GM12878 (cell line): ENCODE data around the gene RGS1. TPM values are rescaled to one million over a fixed set of nuclear protein-coding genes. Genes with fewer than 3 reads are reported as not detected.

Experiments
- BRCA1 ChIP-seq: IDR thresholded peaks from 2 replicates; pipeline ENCODE4 v1.6.1; 2011; ENCODE audit warnings: low read depth, low read length, improper control_type of control experiment
- CEBPZ ChIP-seq: fragments of 150-350 bp; IDR thresholded peaks from 2 replicates; pipeline ENCODE4 v1.6.1; 2016; ENCODE audit warnings: low read depth, low read length
- CREM ChIP-seq: IDR thresholded peaks from 2 replicates; pipeline ENCODE4 v1.6.1; 2014; ENCODE audit warnings: antibody characterized with exemption, low read depth
- EP300 ChIP-seq, 2 experiments: fragments of 150-350 bp in 1 of 2; IDR thresholded peaks; 2 replicates each; pipeline ENCODE4 v1.6.1; 2011 to 2012; ENCODE audit warnings: low read depth in 2 of 2, low read length in 2 of 2, borderline replicate concordance in 1 of 2, improper control_type of control experiment in 1 of 2, inconsistent platforms in 1 of 2; ENCODE audit not compliant: control insufficient read depth in 1 of 2
- EZH2 ChIP-seq: IDR thresholded peaks from 2 replicates; pipeline ENCODE4 v1.6.1; 2012; ENCODE audit warnings: low read depth, mild to moderate bottlenecking, control low read depth, inconsistent platforms, low read length, borderline replicate concordance; ENCODE audit not compliant: control insufficient read depth
- FOXK2 ChIP-seq: fragments of 450-650 bp; IDR thresholded peaks from 2 replicates; pipeline ENCODE4 v1.6.1; 2017; ENCODE audit warnings: mild to moderate bottlenecking, moderate library complexity
- HCFC1 ChIP-seq: fragments of 150-350 bp; IDR thresholded peaks from 2 replicates; pipeline ENCODE4 v1.6.1; 2014; ENCODE audit warnings: low read length
- IKZF2 ChIP-seq, 2 experiments: fragments of 450-650 bp; IDR thresholded peaks; 2 replicates each; pipeline ENCODE4 v1.6.1; 2017; ENCODE audit warnings: mild to moderate bottlenecking in 2 of 2, moderate library complexity in 2 of 2
- MEF2A ChIP-seq: IDR thresholded peaks from 2 replicates; pipeline ENCODE4 v1.6.1; 2011; ENCODE audit warnings: low read depth, mild to moderate bottlenecking, low read length, moderate library complexity; ENCODE audit not compliant: insufficient read depth
- MYB ChIP-seq: fragments of 150-350 bp; IDR thresholded peaks from 2 replicates; pipeline ENCODE4 v1.6.1; 2014; ENCODE audit warnings: mild to moderate bottlenecking, low read depth, low read length, borderline replicate concordance
- NR2C1 ChIP-seq: fragments of 450-650 bp; IDR thresholded peaks from 2 replicates; pipeline ENCODE4 v1.6.1; 2017; ENCODE audit warnings: antibody characterized with exemption, mild to moderate bottlenecking, moderate library complexity
- PAX8 ChIP-seq: fragments of 450-650 bp; IDR thresholded peaks from 2 replicates; pipeline ENCODE4 v1.6.1; 2017; ENCODE audit warnings: mild to moderate bottlenecking, moderate library complexity
- POLR2AphosphoS2 ChIP-seq: IDR thresholded peaks from 2 replicates; pipeline ENCODE4 v1.6.1; 2011; ENCODE audit warnings: low read depth, mild to moderate bottlenecking, low read length, improper control_type of control experiment, moderate library complexity
- RUNX3 ChIP-seq: IDR thresholded peaks from 2 replicates; pipeline ENCODE4 v1.6.1; 2012; ENCODE audit warnings: low read length, inconsistent platforms
- SKIL ChIP-seq: fragments of 450-650 bp; IDR thresholded peaks from 2 replicates; pipeline ENCODE4 v1.6.1; 2017; ENCODE audit warnings: mild to moderate bottlenecking, low read depth, inconsistent platforms; ENCODE audit not compliant: poor library complexity, severe bottlenecking
- SMAD1 ChIP-seq: fragments of 450-650 bp; IDR thresholded peaks from 2 replicates; pipeline ENCODE4 v1.6.1; 2018; ENCODE audit warnings: mild to moderate bottlenecking, low read depth; ENCODE audit not compliant: partially characterized antibody
- SREBF2 ChIP-seq: IDR thresholded peaks from 2 replicates; pipeline ENCODE4 v1.6.1; 2012; ENCODE audit warnings: mild to moderate bottlenecking, low read length
- SUZ12 ChIP-seq: fragments of 200-600 bp; sonication (generic); IDR thresholded peaks from one replicate; pipeline ENCODE4 v1.6.1; 2018; ENCODE audit warnings: antibody characterized with exemption, mild to moderate bottlenecking; ENCODE audit not compliant: unreplicated experiment
- TAF1 ChIP-seq: IDR thresholded peaks from 2 replicates; pipeline ENCODE4 v1.6.1; 2011; ENCODE audit warnings: mild to moderate bottlenecking, low read depth, low read length, borderline replicate concordance
- TCF7 ChIP-seq: IDR thresholded peaks from 2 replicates; pipeline ENCODE4 v1.6.1; 2014; ENCODE audit warnings: antibody characterized with exemption, borderline replicate concordance
- USF2 ChIP-seq: IDR thresholded peaks from 2 replicates; pipeline ENCODE4 v1.6.1; 2011; ENCODE audit warnings: low read depth, low read length, improper control_type of control experiment, borderline replicate concordance
- ZNF207 ChIP-seq: fragments of 450-650 bp; IDR thresholded peaks from 2 replicates; pipeline ENCODE4 v1.6.1; 2014; ENCODE audit warnings: antibody characterized with exemption, mild to moderate bottlenecking, borderline replicate concordance
- ZNF217 ChIP-seq: fragments of 450-650 bp; IDR thresholded peaks from 2 replicates; pipeline ENCODE4 v1.6.1; 2017; ENCODE audit warnings: antibody characterized with exemption, mild to moderate bottlenecking
- ZNF24 ChIP-seq: fragments of 450-650 bp; IDR thresholded peaks from 2 replicates; pipeline ENCODE4 v1.6.1; 2017; ENCODE audit warnings: antibody characterized with exemption, mild to moderate bottlenecking
- ZNF622 ChIP-seq: fragments of 450-650 bp; IDR thresholded peaks from 2 replicates; pipeline ENCODE4 v1.6.1; 2017; ENCODE audit warnings: mild to moderate bottlenecking, inconsistent platforms
- polyA plus RNA-seq, 11 experiments: library from polyadenylated mRNA; depleted of rRNA in 4 of 11; unstranded in 6 of 11; stranded (reverse) in 5 of 11; fragments of >200 nt; fragmentation: Nextera tagmentation in 4 of 11; fragmentation: Illumina TruSeq in 1 of 11; extraction: Ambion mirVana in 4 of 11; extraction: Trizol in 1 of 11; gene quantifications; 1 replicate in 1 of 11; 2 replicates in 10 of 11; pipeline versions ENCODE4 v1.2.1 to v1.2.3, GENCODE V29; 2011 to 2016; ENCODE audit warnings: inconsistent platforms in 2 of 11, missing spikeins in 2 of 11, low read depth in 1 of 11
- total RNA-seq, 4 experiments: library from RNA; depleted of rRNA in 3 of 4; stranded (reverse); fragments of >200 nt in 3 of 4; fragmentation: Illumina TruSeq in 1 of 4; extraction: Trizol in 1 of 4; gene quantifications; 2 replicates each; pipeline versions ENCODE4 v1.2.1 to v1.2.3, GENCODE V29; 2013 to 2021

The RGS1 gene
- total and polyA plus RNA-seq, 10 of the 15 experiments (the other 5 are each of a cell fraction or from before 2014, with no cell fraction given): 20.7 to 882 (median 45.9) TPM

GRCh38 chr1:192559115-192560006 lies 16.2 kb upstream of the RGS1 start (continued):
- TF ChIP-seq TAF1 (0 out of 2 replicates have a peak, but pooled peaks have one; percentile 18), EP300 (IDR thresholded peaks at IDR 0.05; ENCODE audit: borderline replicate concordance in 1 of 2, control insufficient read depth in 1 of 2, low read depth in 2 of 2, low read length in 2 of 2) (peak; percentile 93 to 99), SKIL (peak; percentile 95), ZNF24 (peak; percentile 83), CREM (peak; percentile 90; the same call in 1 of the 2 replicates), ZNF217 (peak; percentile 81), PAX8 (no peak), SREBF2 (no peak), TCF7 (peak; percentile 77), IKZF2 (IDR thresholded peaks at IDR 0.05) (peak; percentile 99), USF2 (peak; percentile 11; the same call in 1 of the 2 replicates), HCFC1 (no peak), CEBPZ (no peak), SMAD1 (peak; percentile 87), EZH2 (no peak), SUZ12 (no peak), MEF2A (peak; percentile 99), ZNF207 (no peak), RUNX3 (peak; percentile 96), NR2C1 (peak; percentile 38; the same call in 1 of the 2 replicates), MYB (peak; percentile 83), FOXK2 (no peak), ZNF622 (no peak), POLR2AphosphoS2 (no peak), BRCA1 (no peak)
